ENCODE data around the gene CAD. TPM values are rescaled to one million over a fixed set of nuclear protein-coding genes. Genes with fewer than 3 reads are reported as not detected.

The CAD gene
- total RNA-seq: 27.2 TPM

DNA sequence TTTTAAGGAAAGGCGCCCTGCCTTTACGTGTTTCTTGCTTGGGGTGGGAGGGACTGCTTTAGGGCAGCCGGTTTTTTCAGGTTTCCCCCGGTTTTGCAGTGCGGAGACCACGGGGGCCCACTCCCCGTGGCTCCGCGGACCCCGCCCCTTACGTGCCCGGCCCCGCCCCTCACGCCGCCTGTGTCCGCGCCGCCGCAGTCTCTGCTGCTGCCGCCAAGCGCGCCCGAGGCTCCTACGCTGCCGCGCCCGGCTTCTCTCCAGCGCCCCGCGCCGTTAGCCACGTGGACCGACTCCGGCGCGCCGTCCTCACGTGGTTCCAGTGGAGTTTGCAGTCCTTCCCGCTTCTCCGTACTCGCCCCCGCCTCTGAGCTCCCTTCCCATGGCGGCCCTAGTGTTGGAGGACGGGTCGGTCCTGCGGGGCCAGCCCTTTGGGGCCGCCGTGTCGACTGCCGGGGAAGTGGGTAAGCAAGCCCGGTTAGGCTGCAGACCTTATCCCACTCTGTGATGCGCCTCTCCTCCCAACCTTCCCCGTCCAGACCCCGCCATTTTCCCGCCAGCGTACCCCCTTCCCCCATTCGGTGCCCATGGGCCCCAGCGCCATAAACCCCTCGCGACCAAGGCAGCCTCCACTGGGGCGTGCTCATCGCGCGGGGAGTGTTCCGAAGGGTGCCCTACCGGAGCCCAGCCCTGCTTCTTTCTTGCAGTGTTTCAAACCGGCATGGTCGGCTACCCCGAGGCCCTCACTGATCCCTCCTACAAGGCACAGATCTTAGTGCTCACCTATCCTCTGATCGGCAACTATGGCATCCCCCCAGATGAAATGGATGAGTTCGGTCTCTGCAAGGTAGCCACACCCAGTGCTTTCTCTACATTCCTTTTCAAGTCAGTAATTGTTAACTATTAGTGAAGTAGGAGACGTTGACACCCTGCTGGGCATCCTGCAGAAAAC lies at the start of gene CAD:
Gene CAD (plus strand): TSS at position 197 of the 949 bp plus-strand sequence. CDS start 183 bp downstream, at position 380.

DNA sequence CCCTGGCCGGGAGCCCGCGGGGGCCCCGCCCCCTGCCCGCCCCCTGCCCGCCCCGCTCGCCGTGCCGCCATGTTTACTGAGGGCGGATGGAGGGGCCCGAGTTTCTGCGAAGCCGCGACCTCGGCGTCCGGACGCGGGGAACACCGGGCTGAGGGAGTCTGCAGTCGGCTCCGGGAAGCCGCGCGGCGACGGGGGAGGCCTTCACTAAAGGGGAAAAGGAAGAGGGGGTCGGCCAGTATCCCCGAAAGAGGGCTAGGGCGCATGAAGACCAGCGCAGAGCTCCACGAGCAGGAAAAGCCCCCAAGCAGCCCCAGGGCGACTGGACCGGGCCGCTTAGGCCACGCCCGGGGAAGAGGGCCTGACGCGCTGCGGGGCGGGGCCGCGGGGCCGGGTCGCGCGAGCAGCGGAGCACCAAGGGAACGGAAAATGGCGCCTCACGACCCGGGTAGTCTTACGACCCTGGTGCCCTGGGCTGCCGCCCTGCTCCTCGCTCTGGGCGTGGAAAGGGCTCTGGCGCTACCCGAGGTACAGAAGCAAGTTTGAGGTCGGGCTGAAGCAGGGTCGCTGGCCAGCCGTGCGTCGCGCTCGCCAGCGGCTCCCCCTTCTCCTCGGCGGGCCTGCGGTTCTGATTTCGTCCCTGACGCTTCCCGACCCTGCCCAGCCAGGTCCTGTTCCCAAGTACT lies 5.1 kb upstream of the CAD start, which contains the start of the genes ATRAID and SLC5A6:
Gene ATRAID (plus strand): TSS at position 99 of the 683 bp plus-strand sequence. CDS start 328 bp downstream, at position 427.
Gene SLC5A6 (minus strand): TSS at position 326 of the 683 bp plus-strand sequence. CDS start 4,618 bp downstream, outside the sequence.

DNA sequence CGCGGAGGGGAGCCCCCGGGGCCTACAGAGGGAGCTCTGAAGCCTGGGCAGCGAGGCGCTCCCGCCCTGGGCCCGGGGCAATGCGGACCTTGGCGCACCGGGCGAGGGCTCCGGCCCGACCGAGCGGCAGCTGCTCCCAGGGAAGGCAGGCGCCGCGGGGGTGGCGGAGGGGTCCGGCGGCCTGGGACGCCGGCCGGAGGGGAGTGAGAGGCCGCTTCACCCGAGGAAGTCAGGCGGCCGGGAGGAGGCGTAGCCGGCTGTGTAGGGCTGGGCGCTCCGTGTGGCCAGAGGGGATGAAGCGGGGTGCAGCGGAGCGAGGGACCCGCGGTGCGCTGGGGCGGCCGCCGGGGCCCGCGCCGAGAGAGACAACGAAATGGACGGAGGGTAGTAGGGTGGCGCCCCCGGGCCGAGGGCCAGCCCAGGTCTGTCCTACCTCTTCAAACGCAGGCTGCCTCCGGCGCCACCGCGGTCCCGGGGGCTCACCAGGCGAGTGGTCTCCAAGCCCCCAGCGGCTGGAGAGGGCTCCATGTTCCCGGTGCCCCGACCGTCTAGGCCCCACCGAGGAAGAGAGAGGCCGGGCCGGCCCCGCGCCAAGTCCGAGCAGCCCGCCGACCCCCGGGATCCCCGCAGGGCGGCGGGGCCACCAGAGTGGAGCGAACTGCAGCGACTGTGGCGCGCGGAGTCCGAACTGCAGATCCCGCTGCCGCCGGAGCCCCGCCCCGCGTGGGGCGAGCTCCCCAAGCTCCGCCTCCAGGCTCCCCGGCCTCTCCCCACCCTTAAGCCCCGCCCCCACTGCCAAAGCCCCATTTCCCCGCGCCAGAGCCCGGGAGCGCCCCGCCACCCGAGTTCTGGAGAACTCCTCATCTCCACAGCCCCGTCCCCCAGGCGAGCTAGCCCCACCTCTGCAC lies 45.5 kb downstream of the CAD start, which contains the start of gene SLC30A3:
Gene SLC30A3 (minus strand): TSS at position 669 of the 908 bp plus-strand sequence. CDS start 141 bp downstream, at position 528.

DNA sequence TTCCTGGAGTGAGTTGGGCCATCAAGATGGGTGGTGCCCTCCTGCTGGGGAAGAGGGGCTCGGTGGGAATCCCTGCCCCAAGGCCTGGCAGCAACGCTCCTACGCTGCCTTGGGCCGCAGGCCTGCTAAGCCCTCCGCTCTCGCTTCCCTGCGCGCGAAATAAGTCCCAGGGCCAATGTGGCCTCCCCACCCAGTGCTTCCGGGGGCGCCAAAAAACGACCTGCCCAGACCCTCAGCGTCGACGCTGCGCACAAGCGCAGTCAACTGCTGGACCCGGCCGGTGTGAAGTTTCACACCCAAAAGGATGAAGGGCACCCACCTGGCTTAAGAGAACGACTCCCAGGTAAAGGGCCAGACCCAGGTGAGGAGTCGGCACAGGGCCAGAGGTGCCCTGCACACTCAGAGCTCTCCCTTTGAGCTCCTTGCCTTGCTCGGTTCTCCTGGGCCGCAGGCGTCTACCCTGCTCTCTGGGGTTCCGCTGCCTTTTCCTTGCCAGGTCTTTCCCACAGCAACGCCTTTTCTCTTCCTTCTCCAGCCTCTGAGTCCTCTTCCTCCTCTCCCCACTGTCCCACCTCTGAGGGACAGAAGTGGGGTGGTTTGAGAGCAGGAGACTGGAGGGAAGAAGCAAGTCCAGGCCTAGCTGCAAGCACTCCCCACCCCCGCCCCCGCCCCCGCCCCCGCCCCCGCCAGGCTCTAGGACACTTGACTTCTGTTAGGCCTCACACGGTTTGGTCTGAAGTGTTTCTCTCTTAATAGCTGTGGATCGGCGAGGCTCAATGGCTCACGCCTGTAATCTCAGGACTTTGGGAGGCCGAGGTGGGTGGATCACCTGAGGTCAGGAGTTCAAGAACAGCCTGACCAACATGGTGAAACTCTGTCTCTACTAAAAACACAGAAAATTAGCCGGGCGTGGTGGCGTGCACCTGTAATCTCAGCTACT lies 58.3 kb downstream of the CAD start, which contains the start of gene DNAJC5G:
Gene DNAJC5G (plus strand): TSS at position 223 of the 940 bp plus-strand sequence. CDS start 1,296 bp downstream, outside the sequence.

DNA sequence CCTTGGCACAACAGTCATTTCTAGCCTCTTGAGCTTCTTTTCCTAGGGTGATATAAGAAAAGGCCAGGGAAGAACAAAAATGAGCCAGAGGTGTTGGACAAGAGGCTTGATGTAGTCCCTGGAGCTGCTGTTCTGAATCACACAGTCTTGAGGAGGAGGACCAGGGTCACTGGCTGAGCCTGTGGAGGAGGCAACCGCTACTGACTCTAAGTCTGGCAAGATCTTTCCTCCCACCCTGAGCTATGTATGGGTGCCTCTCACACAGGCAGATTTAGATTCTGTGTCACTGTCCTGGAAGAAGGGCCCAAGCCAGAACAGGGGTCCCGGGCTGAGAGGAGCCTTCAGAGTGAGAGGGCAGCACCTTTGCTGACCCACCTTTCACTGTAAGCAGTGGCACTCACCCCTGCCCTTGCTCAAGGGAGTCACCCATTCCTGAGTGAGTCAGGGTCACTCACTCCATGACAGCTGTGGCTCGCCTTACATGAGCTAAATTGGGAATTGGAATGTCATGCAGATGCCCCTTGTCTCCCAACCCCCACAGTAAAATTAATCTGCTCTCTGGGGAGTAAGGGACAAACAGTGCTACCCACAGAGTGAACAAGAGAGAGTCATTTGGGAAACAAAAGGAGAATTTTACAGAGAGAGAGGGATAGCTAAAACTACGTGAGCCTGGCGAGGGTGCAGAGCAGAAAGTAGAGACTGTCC lies 64.8 kb downstream of the CAD start, which contains the start of gene TRIM54:
Gene TRIM54 (plus strand): TSS at position 575 of the 705 bp plus-strand sequence. CDS start 303 bp downstream, outside the sequence.

Other genes starting within 250 kb of the CAD start
- 39.9 TPM for gene MAPRE3, start 246.7 kb upstream of the CAD start, total RNA-seq
- gene TMEM214, start 184.4 kb upstream of the CAD start, total RNA-seq: 14.5 TPM
- gene AGBL5, start 165.7 kb upstream of the CAD start, total RNA-seq: 28.6 TPM
- gene OST4, start 145.7 kb upstream of the CAD start, total RNA-seq: 158 TPM
- gene EMILIN1, start 138.8 kb upstream of the CAD start, total RNA-seq: 6.2 TPM
- gene KHK, start 130.6 kb upstream of the CAD start, total RNA-seq: 8.8 TPM
- 28.8 TPM for gene CGREF1, start 98.2 kb upstream of the CAD start, total RNA-seq
- 0.46 TPM for gene ABHD1, start 93.6 kb upstream of the CAD start, total RNA-seq
- 24.7 TPM for gene PREB, start 82.7 kb upstream of the CAD start, total RNA-seq
- gene PRR30, start 78.0 kb upstream of the CAD start, total RNA-seq: not detected
- gene TCF23, start 68.4 kb upstream of the CAD start, total RNA-seq: not detected
- 57.7 TPM for gene ATRAID, start 5.3 kb upstream of the CAD start, total RNA-seq
- 27.7 TPM for gene SLC5A6, start 5.1 kb upstream of the CAD start, total RNA-seq
- 2.1 TPM for gene SLC30A3, start 45.7 kb downstream of the CAD start, total RNA-seq
- 0.23 TPM for gene DNAJC5G, start 58.1 kb downstream of the CAD start, total RNA-seq
- gene TRIM54, start 65.1 kb downstream of the CAD start, total RNA-seq: not detected
- gene UCN, start 91.1 kb downstream of the CAD start, total RNA-seq: 0.92 TPM
- gene MPV17, start 105.7 kb downstream of the CAD start, total RNA-seq: 45.7 TPM
- gene GTF3C2, start 139.4 kb downstream of the CAD start, total RNA-seq: 32.3 TPM
- gene EIF2B4, start 153.0 kb downstream of the CAD start, total RNA-seq: 23.8 TPM
- 66.0 TPM for gene SNX17, start 153.2 kb downstream of the CAD start, total RNA-seq
- 14.1 TPM for gene ZNF513, start 163.4 kb downstream of the CAD start, total RNA-seq
- gene PPM1G, start 192.2 kb downstream of the CAD start, total RNA-seq: 67.1 TPM
- gene NRBP1, start 211.3 kb downstream of the CAD start, total RNA-seq: 78.2 TPM
- 0.46 TPM for gene KRTCAP3, start 225.0 kb downstream of the CAD start, total RNA-seq

Data from diencephalon (tissue), 1 donor.